D721Med (cell line): ENCODE results near the gene IGFBP2.

Experiments used
- DNase-seq: peaks from one replicate; pipeline ENCODE4 v3.0.0; 2011; ENCODE audit warnings: low spot score; ENCODE audit not compliant: insufficient read length
- FAIRE-seq: peaks from 2 replicates; lab custom pipeline; 2011; peaks lifted over from hg19 to GRCh38; lab: Jason Lieb, UNC
- CTCF ChIP-seq: IDR thresholded peaks from 2 replicates; pipeline ENCODE4 v1.5.1; 2012; ENCODE audit warnings: mild to moderate bottlenecking, control low read depth; ENCODE audit not compliant: insufficient read depth; ENCODE audit errors: missing control alignments

The IGFBP2 gene

GRCh38 chr2:216621292-216621691 is 11.9 kb upstream of the IGFBP2 start:
- TF ChIP-seq CTCF: no peak
- DNase-seq (no peak), FAIRE-seq (no peak)

- DNase-seq (no peak), FAIRE-seq (no peak)
- TF ChIP-seq CTCF: no peak
These were observed 10.7 kb upstream of the IGFBP2 start for GRCh38 chr2:216622526-216622925.

GRCh38 chr2:216624251-216624650 is 9.0 kb upstream of the IGFBP2 start:
- DNase-seq (no peak), FAIRE-seq (no peak)
- no peak for TF ChIP-seq CTCF

GRCh38 chr2:216626168-216626874 is 6.9 kb upstream of the IGFBP2 start:
- FAIRE-seq (no peak), DNase-seq (no peak)
- TF ChIP-seq CTCF: no peak

- TF ChIP-seq CTCF: no peak
- FAIRE-seq: no peak
- no peak for DNase-seq
These were observed 6.4 kb upstream of the IGFBP2 start for GRCh38 chr2:216626875-216627245.

- no peak for DNase-seq
- no peak for TF ChIP-seq CTCF
- FAIRE-seq: no peak
These were observed 3.4 kb upstream of the IGFBP2 start for GRCh38 chr2:216629784-216630183.

- DNase-seq (no peak), FAIRE-seq (no peak)
- TF ChIP-seq CTCF: no peak
These were observed 771 bp upstream of the IGFBP2 start for GRCh38 chr2:216632346-216632951.
